Heart left ventricle (tissue), 13 donors: ENCODE results near the gene TAF1A.

Experiments used
- POLR2A ChIP-seq, 2 donors: fragments of 450-650 bp; IDR thresholded peaks; one replicate each; pipeline ENCODE4 v1.6.1; 2017; ENCODE audit warnings: antibody characterized with exemption in 2 of 2, mild to moderate bottlenecking in 2 of 2, moderate library complexity in 2 of 2
- TF ChIP-seq, protein P1 (sequence below), 12 donors: fragments of 200-600 bp; sonication (generic) in 4 of 12; IDR thresholded peaks; one replicate each; pipeline versions ENCODE4 v1.5.0 to v1.8.0; 2018 to 2022; ENCODE audit warnings: antibody characterized with exemption in 12 of 12, mild to moderate bottlenecking in 5 of 12
- donor health status: ischemic (EF 13 %, LVEDD 7.1; RV severe dilation, severe dysfunction).
- donor health status: DM: no; HTN: yes; CAD: no.
- donor health status: DM: no; HTN: no; CAD: no.
- donor health status: ischemic (EF 25% LVEDD 6.9; RV normal size, moderate dysfunction).
- donor health status: ischemic (EF 25% LVEDD 5.7; RV mildly dilated, moderate dysfunction).
- donor health status: ischemic (EF 35%, LVEDD 5.7; RV mildly dilated, moderate dysfunction).
- donor health status: nonischemic (EF 11% LVEDD 7.7; RV severe dilation, severe dysfunction).
- donor health status: DM: yes; HTN: yes; CAD: no.
- donor health status: PGD.
- donor health status: ischemic (EF 29% LVEDD 5.4; RV normal size, mild dysfunction).
- donor health status: nonischemic (EF 23%, LVEDD 6.1; RV moderate dilation, normal function).

DNA sequence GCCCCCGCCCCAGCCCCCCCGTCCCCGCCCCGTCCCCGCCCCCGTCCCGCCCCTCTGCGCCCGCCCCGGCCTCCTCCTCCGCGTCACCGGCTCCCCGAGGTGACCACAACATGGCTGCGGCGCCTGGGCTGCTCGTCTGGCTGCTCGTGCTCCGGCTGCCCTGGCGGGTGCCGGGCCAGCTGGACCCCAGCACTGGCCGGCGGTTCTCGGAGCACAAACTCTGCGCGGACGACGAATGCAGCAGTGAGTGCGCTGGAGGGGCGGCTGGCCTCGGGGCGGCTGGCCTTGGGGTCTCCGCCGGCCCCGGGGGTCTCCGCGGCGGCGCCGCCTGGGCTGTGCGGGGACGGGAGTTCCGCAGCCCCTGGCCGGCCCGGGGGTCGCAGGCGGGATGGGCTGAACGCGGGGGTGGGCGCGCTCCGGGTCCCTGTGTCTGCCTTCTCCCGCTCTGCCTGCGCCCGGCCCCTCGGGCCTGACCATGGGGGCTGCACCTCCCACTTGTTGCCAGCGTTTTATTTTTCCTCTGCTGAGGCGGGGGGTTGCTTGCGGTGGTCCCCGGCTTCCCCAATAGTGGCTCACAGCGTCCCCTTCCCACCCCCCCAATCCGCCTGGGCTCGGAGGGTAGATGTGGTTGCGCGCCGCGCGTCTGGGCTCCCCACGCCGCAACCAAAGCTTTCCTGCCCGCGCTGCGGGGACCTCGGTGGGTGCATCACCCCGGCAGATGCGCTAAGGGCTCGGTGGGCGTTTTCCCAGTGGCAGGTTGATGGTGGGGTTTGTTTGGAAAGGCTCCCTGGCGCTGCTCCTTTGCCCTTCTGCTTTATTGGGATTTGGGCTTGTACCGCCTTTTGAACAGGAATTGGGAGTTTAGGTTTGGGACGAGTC, 28.5 kb upstream of the TAF1A start, which contains the start of gene MIA3:
- TF ChIP-seq, protein P1, sequence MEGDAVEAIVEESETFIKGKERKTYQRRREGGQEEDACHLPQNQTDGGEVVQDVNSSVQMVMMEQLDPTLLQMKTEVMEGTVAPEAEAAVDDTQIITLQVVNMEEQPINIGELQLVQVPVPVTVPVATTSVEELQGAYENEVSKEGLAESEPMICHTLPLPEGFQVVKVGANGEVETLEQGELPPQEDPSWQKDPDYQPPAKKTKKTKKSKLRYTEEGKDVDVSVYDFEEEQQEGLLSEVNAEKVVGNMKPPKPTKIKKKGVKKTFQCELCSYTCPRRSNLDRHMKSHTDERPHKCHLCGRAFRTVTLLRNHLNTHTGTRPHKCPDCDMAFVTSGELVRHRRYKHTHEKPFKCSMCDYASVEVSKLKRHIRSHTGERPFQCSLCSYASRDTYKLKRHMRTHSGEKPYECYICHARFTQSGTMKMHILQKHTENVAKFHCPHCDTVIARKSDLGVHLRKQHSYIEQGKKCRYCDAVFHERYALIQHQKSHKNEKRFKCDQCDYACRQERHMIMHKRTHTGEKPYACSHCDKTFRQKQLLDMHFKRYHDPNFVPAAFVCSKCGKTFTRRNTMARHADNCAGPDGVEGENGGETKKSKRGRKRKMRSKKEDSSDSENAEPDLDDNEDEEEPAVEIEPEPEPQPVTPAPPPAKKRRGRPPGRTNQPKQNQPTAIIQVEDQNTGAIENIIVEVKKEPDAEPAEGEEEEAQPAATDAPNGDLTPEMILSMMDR (IDR thresholded peaks at IDR 0.05) = no peak
- TF ChIP-seq POLR2A (IDR thresholded peaks at IDR 0.05) = peak in 1 of 2 donors; percentile 19
